CD4-positive, alpha-beta T cell treated with Interleukin-2 at 100 ng/mL for 4 hours (primary cell): Measurements from ENCODE around the gene GP1BB.

Source experiments
- DNase-seq: peaks from one replicate; pipeline ENCODE4 v3.0.0-alpha.2; 2020; ENCODE audit warnings: low spot score

Gene GP1BB

GRCh38 chr22:19742160-19743066 lies 19.1 kb downstream of the GP1BB start:
- DNase-seq = no peak

- DNase-seq = no peak
Measured at GRCh38 chr22:19743081-19743480, 19.7 kb downstream of the GP1BB start.

GRCh38 chr22:19743651-19744050 lies 20.3 kb downstream of the GP1BB start:
- no peak for DNase-seq

GRCh38 chr22:19744350-19745006 lies 21.1 kb downstream of the GP1BB start:
- DNase-seq = no peak

GRCh38 chr22:19745155-19746101 lies 22.1 kb downstream of the GP1BB start:
- DNase-seq = no peak

- no peak for DNase-seq
Measured at GRCh38 chr22:19746726-19747125, 23.4 kb downstream of the GP1BB start.

GRCh38 chr22:19747551-19747950 lies 24.2 kb downstream of the GP1BB start:
- no peak for DNase-seq

GRCh38 chr22:19748139-19748538 lies 24.8 kb downstream of the GP1BB start:
- DNase-seq = no peak

- DNase-seq = no peak
Measured at GRCh38 chr22:19748991-19749664, 25.8 kb downstream of the GP1BB start.

GRCh38 chr22:19749876-19750275 lies 26.5 kb downstream of the GP1BB start:
- DNase-seq = no peak

- no peak for DNase-seq
Measured at GRCh38 chr22:19750507-19751490, 27.5 kb downstream of the GP1BB start.

GRCh38 chr22:19751497-19752245 lies 28.3 kb downstream of the GP1BB start:
- DNase-seq = no peak

GRCh38 chr22:19753090-19753842 lies 29.9 kb downstream of the GP1BB start:
- no peak for DNase-seq

- DNase-seq = no peak
Measured at GRCh38 chr22:19753996-19754700, 30.8 kb downstream of the GP1BB start.

GRCh38 chr22:19754701-19755144 lies 31.4 kb downstream of the GP1BB start:
- no peak for DNase-seq

GRCh38 chr22:19755145-19755710 lies 31.9 kb downstream of the GP1BB start:
- DNase-seq = no peak

GRCh38 chr22:19755722-19756287 lies 32.5 kb downstream of the GP1BB start:
- DNase-seq = no peak
